A673 (cell line): ENCODE data around the gene FJX1. TPM values are rescaled to one million over a fixed set of nuclear protein-coding genes. Genes with fewer than 3 reads are reported as not detected.

Source experiments
- BruUV-seq: library from RNA; stranded (reverse); fragments of 400-500 nt; replicated peaks from 2 replicates; lab custom pipeline; 2021; lab: Mats Ljungman, UMichigan
- CTCF ChIA-PET: fragments of 300-600 bp; sonication (Branson Sonifier 250); formaldehyde crosslinking; loops from one replicate; lab custom pipeline; 2022; ENCODE audit warnings: antibody characterized with exemption; lab: Charles Lee
- POLR2A ChIA-PET: fragments of 300-600 bp; sonication (Branson Sonifier 250); formaldehyde crosslinking; loops from one replicate; lab custom pipeline; 2022; ENCODE audit warnings: antibody characterized with exemption; ENCODE audit not compliant: low non-redundant PET; lab: Charles Lee
- DNase-seq: peaks from one replicate; pipeline ENCODE4 v3.0.0-alpha.2; 2015; ENCODE audit warnings: low spot score
- H3K27ac ChIP-seq: fragments of 200-600 bp; sonication (generic); 2 replicates; pipeline ENCODE4 v1.5.1; 2016; ENCODE audit warnings: mixed run types, low read depth, mild to moderate bottlenecking, mixed read lengths, antibody characterized with exemption, low read length; ENCODE audit not compliant: poor library complexity, severe bottlenecking
- H3K27me3 ChIP-seq: fragments of 200-600 bp; sonication (generic); replicated peaks from 2 replicates; pipeline ENCODE4 v1.6.1; 2017; ENCODE audit warnings: mixed run types, low read depth, mild to moderate bottlenecking, mixed read lengths, antibody characterized with exemption, low read length; ENCODE audit not compliant: insufficient read depth, poor library complexity
- H3K36me3 ChIP-seq: fragments of 200-600 bp; sonication (generic); 2 replicates; pipeline ENCODE4 v1.6.1; 2016; ENCODE audit warnings: mixed run types, mild to moderate bottlenecking, mixed read lengths, antibody characterized with exemption, low read length; ENCODE audit not compliant: insufficient read depth, poor library complexity, severe bottlenecking
- H3K4me1 ChIP-seq: fragments of 200-600 bp; sonication (generic); 2 replicates; pipeline ENCODE4 v1.6.1; 2017; ENCODE audit warnings: mixed run types, mild to moderate bottlenecking, mixed read lengths, antibody characterized with exemption, low read length; ENCODE audit not compliant: insufficient read depth, poor library complexity, severe bottlenecking
- H3K4me3 ChIP-seq: fragments of 200-600 bp; sonication (generic); 2 replicates; pipeline ENCODE4 v1.5.1; 2016; ENCODE audit warnings: low read depth, mixed run types, mild to moderate bottlenecking, mixed read lengths, low read length; ENCODE audit not compliant: poor library complexity, severe bottlenecking
- H3K9me3 ChIP-seq: fragments of 200-600 bp; sonication (generic); 2 replicates; pipeline ENCODE4 v1.6.1; 2016; ENCODE audit warnings: mixed run types, low read depth, mild to moderate bottlenecking, mixed read lengths, antibody characterized with exemption, low read length; ENCODE audit not compliant: poor library complexity, severe bottlenecking
- CTCF ChIP-seq: fragments of 300-800, 200-600 bp; sonication (generic); conservative IDR thresholded peaks from 2 replicates; pipeline ENCODE4 v1.5.1; 2017; ENCODE audit warnings: low read depth, mild to moderate bottlenecking, antibody characterized with exemption, low read length, moderate library complexity, mixed read lengths
- EZH2 ChIP-seq: fragments of 200-600 bp; sonication (generic); IDR thresholded peaks from 2 replicates; pipeline ENCODE4 v1.6.1; 2017; ENCODE audit warnings: borderline replicate concordance, low read depth, mild to moderate bottlenecking, mixed read lengths, antibody characterized with exemption, low read length; ENCODE audit not compliant: poor library complexity, severe bottlenecking
- intact Hi-C: fragments of 100-400 bp; cut with micrococcal nuclease; formaldehyde crosslinking; loops from one replicate; pipeline ENCODE4 v1.10.0; 2022; ENCODE audit not compliant: unreplicated experiment
- total RNA-seq: library from RNA; stranded (reverse); gene quantifications from 2 replicates; pipeline ENCODE4 v1.2.3, GENCODE V29; 2021

FJX1 gene
- total RNA-seq, 1 experiment from 2014 or later = 50.1 TPM

- H3K4me1 ChIP-seq = peaks cover 12% of the 10 kb centered on the region
- no peak for DNase-seq
- no peaks in the 10 kb centered on the region for H3K36me3 ChIP-seq
- H3K27ac ChIP-seq = no peak overlapping the region
- H3K27me3 ChIP-seq = no peaks in the 10 kb centered on the region
- CTCF ChIA-PET = no interaction called here
- no peaks in the 10 kb centered on the region for H3K9me3 ChIP-seq
- BruUV-seq = no TSS peak
- POLR2A ChIA-PET = no interaction called here
- no peak for TF ChIP-seq CTCF
- TF ChIP-seq EZH2 = no peak
- no peak overlapping the region for H3K4me3 ChIP-seq
- intact Hi-C loops = no loop called here
Measured at GRCh38 chr11:35655254-35655653, 37.0 kb downstream of the FJX1 start.

DNA sequence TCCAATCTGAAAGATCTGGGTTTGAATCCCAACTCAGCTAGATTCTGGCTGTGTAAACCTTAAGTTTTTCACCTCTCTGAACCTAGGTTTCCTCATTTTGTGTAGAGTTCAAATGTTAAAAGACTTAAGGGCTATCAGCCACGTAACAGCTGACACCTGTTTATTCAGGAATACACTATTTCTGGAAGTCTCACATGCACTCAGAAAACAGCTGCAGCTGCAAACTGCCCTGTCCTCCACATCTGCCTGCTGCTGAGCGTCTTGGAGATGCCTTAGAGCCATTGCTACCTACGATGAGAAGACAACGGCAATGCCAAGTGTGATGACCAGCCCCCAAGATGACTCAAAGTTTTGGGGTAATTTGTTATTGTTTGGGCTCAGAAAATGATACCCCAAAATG lies 37.6 kb downstream of the FJX1 start:
- DNase-seq = no peak
- no peak for TF ChIP-seq EZH2
- no peak for TF ChIP-seq CTCF
- peaks cover 7% of the 10 kb centered on the region for H3K4me1 ChIP-seq
- POLR2A ChIA-PET = no interaction called here
- CTCF ChIA-PET = no interaction called here
- intact Hi-C loops = no loop called here
- no TSS peak for BruUV-seq
- no peak overlapping the region for H3K27ac ChIP-seq
- no peak overlapping the region for H3K4me3 ChIP-seq
- H3K9me3 ChIP-seq = no peaks in the 10 kb centered on the region
- H3K36me3 ChIP-seq = no peaks in the 10 kb centered on the region
- no peaks in the 10 kb centered on the region for H3K27me3 ChIP-seq

DNA sequence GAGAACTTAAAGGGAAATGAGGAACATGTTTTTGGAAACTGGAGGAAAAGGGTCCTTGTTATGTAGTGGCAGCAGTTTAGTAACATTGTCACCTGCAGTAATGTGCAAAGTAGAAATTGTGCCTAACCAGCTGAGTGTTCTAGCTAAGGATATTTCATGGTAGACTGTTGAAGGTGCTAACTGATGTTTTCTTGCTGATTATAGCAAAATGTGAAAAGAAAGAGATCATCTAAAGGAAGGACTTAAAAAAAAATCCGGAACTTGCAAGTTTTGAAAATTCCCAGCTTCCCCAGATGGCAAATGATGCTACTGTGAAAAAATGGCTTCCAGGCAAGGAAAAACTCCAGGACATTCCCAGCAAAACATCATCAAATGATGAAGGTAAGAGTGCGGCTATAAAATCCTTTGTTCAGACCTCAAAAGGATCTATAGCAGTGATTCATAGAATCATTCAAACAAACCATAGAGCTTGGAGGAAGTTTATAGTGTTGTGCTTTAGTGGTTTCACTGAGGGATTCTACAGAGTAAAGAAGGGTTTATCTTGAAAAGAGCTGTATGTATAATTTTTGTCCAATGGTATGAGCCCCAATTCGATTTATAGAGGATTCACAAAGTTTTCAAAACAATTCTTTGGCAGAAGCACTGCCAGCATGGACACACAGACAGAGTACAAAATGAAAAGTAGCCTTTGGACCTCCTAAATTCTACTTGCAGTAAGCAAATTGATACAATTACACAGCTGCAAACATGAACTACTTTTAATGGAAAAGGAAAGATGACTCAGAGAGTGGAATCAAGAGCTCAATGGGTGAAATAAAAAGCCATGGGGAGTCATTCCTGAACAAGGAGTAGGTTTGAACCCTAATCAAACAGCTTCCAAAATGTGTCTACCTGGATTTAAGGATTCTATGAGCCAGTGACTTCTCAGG lies 40.0 kb downstream of the FJX1 start:
- no peaks in the 10 kb centered on the region for H3K27me3 ChIP-seq
- peaks cover 21% of the 10 kb centered on the region for H3K4me1 ChIP-seq
- no peak overlapping the region for H3K4me3 ChIP-seq
- H3K27ac ChIP-seq = no peak overlapping the region
- BruUV-seq = no TSS peak
- peak; percentile 51 for DNase-seq
- CTCF ChIA-PET = interaction anchor here (1.0 kb wide), 1 partner anchor 164 kb away, joined by 3 read pairs; no protein-coding TSS in a partner anchor
- H3K36me3 ChIP-seq = peaks cover under 1% of the 10 kb centered on the region
- H3K9me3 ChIP-seq = peaks cover 2% of the 10 kb centered on the region
- POLR2A ChIA-PET = interaction anchor here (0.5 kb wide), 1 partner anchor 24 kb away, joined by 3 read pairs; no protein-coding TSS in a partner anchor
- TF ChIP-seq EZH2 = no peak
- no peak for TF ChIP-seq CTCF
- intact Hi-C loops = no loop called here
